Myocyte (in vitro differentiated cells): ENCODE results near the gene EMC1. TPM values are rescaled to one million over a fixed set of nuclear protein-coding genes. Genes with fewer than 3 reads are reported as not detected.
A peak's percentile ranks its signal among the peaks of the same experiment; 100 is the strongest.
"Not testable (repeated sequence)": the region's sequence is repeated elsewhere in the genome, so short reads cannot be mapped to it uniquely, and the experiment has no call there.

Source experiments
- DNase-seq: peaks from one replicate; pipeline ENCODE4 v3.0.0-alpha.2; 2012; ENCODE audit warnings: low read depth
- total RNA-seq: library from RNA; depleted of rRNA; stranded (reverse); fragments of >200 nt; gene quantifications from 2 replicates; pipeline ENCODE4 v1.2.3, GENCODE V29; 2014

The EMC1 gene
- total RNA-seq, 1 donor from 2014 or later: 85.0 TPM

GRCh38 chr1:19262047-19262446, 10.7 kb upstream of the EMC1 start:
- DNase-seq: no peak

GRCh38 chr1:19260211-19261138, 9.2 kb upstream of the EMC1 start:
- peak; percentile 96 for DNase-seq

- no peak for DNase-seq
Observed at GRCh38 chr1:19258353-19258752, 7.0 kb upstream of the EMC1 start.

- DNase-seq: peak; percentile 24
Observed at GRCh38 chr1:19257178-19257914, 6.0 kb upstream of the EMC1 start.

- DNase-seq: not testable (repeated sequence)
Observed at GRCh38 chr1:19256301-19256700, 5.0 kb upstream of the EMC1 start.

- DNase-seq: no peak
Observed at GRCh38 chr1:19255288-19255687, 4.0 kb upstream of the EMC1 start.

- no peak for DNase-seq
Observed at GRCh38 chr1:19254416-19254815, 3.1 kb upstream of the EMC1 start.

- no peak for DNase-seq
Observed at GRCh38 chr1:19250629-19251304, 557 bp downstream of the EMC1 start.

GRCh38 chr1:19240673-19241538, 10.4 kb downstream of the EMC1 start:
- DNase-seq: peak; percentile 74

- DNase-seq: peak; percentile 58
Observed at GRCh38 chr1:19239876-19240275, 11.4 kb downstream of the EMC1 start.

- no peak for DNase-seq
Observed at GRCh38 chr1:19234224-19234623, 17.1 kb downstream of the EMC1 start.

GRCh38 chr1:19232524-19232846, 18.8 kb downstream of the EMC1 start:
- DNase-seq: no peak

GRCh38 chr1:19231736-19232523, 19.4 kb downstream of the EMC1 start:
- DNase-seq: not testable (repeated sequence)

GRCh38 chr1:19229828-19230325, 21.4 kb downstream of the EMC1 start:
- DNase-seq: no peak

GRCh38 chr1:19229229-19229628, 22.1 kb downstream of the EMC1 start:
- no peak for DNase-seq

- DNase-seq: no peak
Observed at GRCh38 chr1:19222979-19223824, 28.1 kb downstream of the EMC1 start.

GRCh38 chr1:19222573-19222972, 28.8 kb downstream of the EMC1 start:
- DNase-seq: no peak

GRCh38 chr1:19220991-19221390, 30.3 kb downstream of the EMC1 start:
- peak; percentile 35 for DNase-seq
